ENCODE data around the gene CAMK1D.

CAMK1D gene

DNA sequence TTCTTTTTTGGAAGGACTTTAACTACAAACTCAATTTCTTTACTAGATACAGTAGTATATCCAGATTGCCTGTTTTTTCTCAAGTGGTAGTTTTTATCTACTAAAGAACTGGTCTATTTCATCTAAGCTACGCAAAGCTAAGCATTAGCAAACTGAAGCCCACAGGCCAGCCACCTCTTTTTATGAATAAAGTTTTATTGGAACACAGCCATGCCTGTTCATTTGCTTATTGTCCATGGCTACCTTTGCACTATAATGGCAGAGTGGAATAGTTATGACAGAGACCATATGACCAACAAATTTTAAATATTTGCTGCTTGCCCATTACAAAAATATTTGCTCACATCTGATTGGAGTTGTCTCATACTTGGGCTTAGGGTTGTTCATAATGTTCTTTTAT, 168.7 kb downstream of the CAMK1D start:
- H3K9me3 ChIP-seq (ENCODE audit: low read length): no peaks in the 10 kb centered on the region
- H4K20me1 ChIP-seq (ENCODE audit: insufficient read depth, low read length): no peaks in the 10 kb centered on the region
- no peak overlapping the region for H2AFZ ChIP-seq (ENCODE audit: low read length)
- H3K9ac ChIP-seq (ENCODE audit: low read length): no peak overlapping the region
- no peaks in the 10 kb centered on the region for H3F3A ChIP-seq (ENCODE audit: insufficient read depth, low read length)
- H3K9me2 ChIP-seq (ENCODE audit: low read depth, low read length): no peaks in the 10 kb centered on the region; the same call in 1 of the 2 replicates
- H3K36me3 ChIP-seq (ENCODE audit: insufficient read depth, low read length): no peaks in the 10 kb centered on the region
- no peak overlapping the region for H3K4me2 ChIP-seq (ENCODE audit: low read length)
- H3K27ac ChIP-seq (ENCODE audit: low read depth, low read length, poor library complexity, severe bottlenecking): no peak overlapping the region
- H3K4me1 ChIP-seq (ENCODE audit: insufficient read depth, low read length, severe bottlenecking): no peaks in the 10 kb centered on the region
- no peaks in the 10 kb centered on the region for H3K27me3 ChIP-seq (ENCODE audit: insufficient read depth, low read length)
- H3K79me2 ChIP-seq (ENCODE audit: insufficient read depth, low read length): no peaks in the 10 kb centered on the region
- no peak for TF ChIP-seq EZH2 (IDR thresholded peaks at IDR 0.05; ENCODE audit: borderline replicate concordance, low read length)
- TF ChIP-seq CTCF (IDR thresholded peaks at IDR 0.05; ENCODE audit: low read length): no peak
- H3K4me3 ChIP-seq (ENCODE audit: low read depth, low read length, poor library complexity, severe bottlenecking): no peak overlapping the region

DNA sequence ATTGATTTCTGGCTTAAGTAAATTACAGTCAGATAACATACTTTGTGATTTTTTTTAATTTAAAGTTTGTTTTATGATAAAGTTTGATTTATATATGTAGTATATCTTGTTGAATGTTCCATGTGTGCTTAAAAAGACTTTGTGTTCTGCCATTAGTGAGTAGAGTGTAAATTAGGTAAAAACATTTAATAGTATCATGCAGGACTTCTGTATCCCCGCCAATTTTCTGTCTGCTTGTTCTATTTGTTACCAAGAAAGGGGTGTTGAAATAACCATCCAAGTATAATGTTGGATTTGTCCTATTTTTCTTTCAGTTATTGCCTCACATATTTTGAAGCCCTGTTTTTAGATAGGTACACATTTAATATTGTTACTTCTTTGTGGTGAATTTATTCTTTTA, 172.1 kb downstream of the CAMK1D start:
- Histone ChIP-seq H3K36me3 (ENCODE audit: insufficient read depth, low read length) (no peaks in the 10 kb centered on the region), H4K20me1 (ENCODE audit: insufficient read depth, low read length) (no peaks in the 10 kb centered on the region), H3K27ac (ENCODE audit: low read depth, low read length, poor library complexity, severe bottlenecking) (no peak overlapping the region), H3F3A (ENCODE audit: insufficient read depth, low read length) (no peaks in the 10 kb centered on the region), H3K9me3 (ENCODE audit: low read length) (no peaks in the 10 kb centered on the region), H3K9me2 (ENCODE audit: low read depth, low read length) (no peaks in the 10 kb centered on the region; the same call in 1 of the 2 replicates), H2AFZ (ENCODE audit: low read length) (no peak overlapping the region), H3K9ac (ENCODE audit: low read length) (no peak overlapping the region), H3K27me3 (ENCODE audit: insufficient read depth, low read length) (no peaks in the 10 kb centered on the region), H3K4me1 (ENCODE audit: insufficient read depth, low read length, severe bottlenecking) (no peaks in the 10 kb centered on the region), H3K4me3 (ENCODE audit: low read depth, low read length, poor library complexity, severe bottlenecking) (no peak overlapping the region), H3K79me2 (ENCODE audit: insufficient read depth, low read length) (no peaks in the 10 kb centered on the region), H3K4me2 (ENCODE audit: low read length) (no peak overlapping the region)
- TF ChIP-seq CTCF (IDR thresholded peaks at IDR 0.05; ENCODE audit: low read length) (no peak), EZH2 (IDR thresholded peaks at IDR 0.05; ENCODE audit: borderline replicate concordance, low read length) (no peak)

DNA sequence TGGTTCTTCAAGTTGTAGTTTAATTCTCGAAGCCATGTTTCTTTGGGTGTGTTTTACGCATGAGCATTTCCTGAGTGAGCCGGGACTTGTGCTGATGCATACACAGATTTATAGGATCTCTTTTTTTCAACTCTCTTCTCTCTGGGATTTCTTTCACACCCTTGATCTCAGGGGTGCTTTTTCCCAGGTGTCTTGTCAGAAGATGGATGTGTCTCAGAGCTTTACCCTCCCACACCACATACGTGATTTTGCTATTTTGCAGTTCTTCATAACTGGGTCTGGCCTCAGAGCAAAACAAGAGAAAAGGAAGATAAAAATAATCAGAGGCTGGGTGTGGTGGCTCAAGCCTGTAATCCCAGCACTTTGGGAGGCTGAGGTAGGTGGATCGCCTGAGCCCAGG, 177.0 kb downstream of the CAMK1D start:
- Histone ChIP-seq H3K79me2 (ENCODE audit: insufficient read depth, low read length) (no peaks in the 10 kb centered on the region), H3K4me1 (ENCODE audit: insufficient read depth, low read length, severe bottlenecking) (no peaks in the 10 kb centered on the region)
- TF ChIP-seq EZH2 (IDR thresholded peaks at IDR 0.05; ENCODE audit: borderline replicate concordance, low read length): no peak

GRCh38 chr10:12529976-12530375, 180.6 kb downstream of the CAMK1D start:
- no peaks in the 10 kb centered on the region for H4K20me1 ChIP-seq (ENCODE audit: insufficient read depth, low read length)
- H3K4me2 ChIP-seq (ENCODE audit: low read length): no peak overlapping the region
- H3K9me3 ChIP-seq (ENCODE audit: low read length): no peaks in the 10 kb centered on the region
- H3F3A ChIP-seq (ENCODE audit: insufficient read depth, low read length): no peaks in the 10 kb centered on the region
- H3K36me3 ChIP-seq (ENCODE audit: insufficient read depth, low read length): no peaks in the 10 kb centered on the region
- H3K9ac ChIP-seq (ENCODE audit: low read length): no peak overlapping the region
- H3K4me1 ChIP-seq (ENCODE audit: insufficient read depth, low read length, severe bottlenecking): no peaks in the 10 kb centered on the region
- no peak overlapping the region for H3K27ac ChIP-seq (ENCODE audit: low read depth, low read length, poor library complexity, severe bottlenecking)
- H3K4me3 ChIP-seq (ENCODE audit: low read depth, low read length, poor library complexity, severe bottlenecking): no peak overlapping the region
- no peaks in the 10 kb centered on the region for H3K27me3 ChIP-seq (ENCODE audit: insufficient read depth, low read length)
- TF ChIP-seq EZH2 (IDR thresholded peaks at IDR 0.05; ENCODE audit: borderline replicate concordance, low read length): no peak
- TF ChIP-seq CTCF (IDR thresholded peaks at IDR 0.05; ENCODE audit: low read length): no peak
- no peak overlapping the region for H2AFZ ChIP-seq (ENCODE audit: low read length)
- no peaks in the 10 kb centered on the region for H3K79me2 ChIP-seq (ENCODE audit: insufficient read depth, low read length)
- no peaks in the 10 kb centered on the region for H3K9me2 ChIP-seq (ENCODE audit: low read depth, low read length)

More for the DNA sequence above, 177.0 kb downstream of the CAMK1D start:
- Histone ChIP-seq H3F3A (ENCODE audit: insufficient read depth, low read length) (no peaks in the 10 kb centered on the region), H4K20me1 (ENCODE audit: insufficient read depth, low read length) (no peaks in the 10 kb centered on the region), H3K4me3 (ENCODE audit: low read depth, low read length, poor library complexity, severe bottlenecking) (no peak overlapping the region), H3K27ac (ENCODE audit: low read depth, low read length, poor library complexity, severe bottlenecking) (no peak overlapping the region), H3K4me2 (ENCODE audit: low read length) (no peak overlapping the region), H3K27me3 (ENCODE audit: insufficient read depth, low read length) (no peaks in the 10 kb centered on the region), H3K9me3 (ENCODE audit: low read length) (no peaks in the 10 kb centered on the region), H3K9me2 (ENCODE audit: low read depth, low read length) (no peaks in the 10 kb centered on the region), H3K9ac (ENCODE audit: low read length) (no peak overlapping the region), H3K36me3 (ENCODE audit: insufficient read depth, low read length) (no peaks in the 10 kb centered on the region), H2AFZ (ENCODE audit: low read length) (no peak overlapping the region)
